ENCODE data around the gene PRIM2. TPM values are rescaled to one million over a fixed set of nuclear protein-coding genes. Genes with fewer than 3 reads are reported as not detected.
"Not testable (repeated sequence)": the region's sequence is repeated elsewhere in the genome, so short reads cannot be mapped to it uniquely, and the experiment has no call there.

Gene PRIM2
- polyA plus RNA-seq, 1 donor (not counting 4 experiments of a cell fraction or from before 2014, with no cell fraction given), result 12.8 TPM

DNA sequence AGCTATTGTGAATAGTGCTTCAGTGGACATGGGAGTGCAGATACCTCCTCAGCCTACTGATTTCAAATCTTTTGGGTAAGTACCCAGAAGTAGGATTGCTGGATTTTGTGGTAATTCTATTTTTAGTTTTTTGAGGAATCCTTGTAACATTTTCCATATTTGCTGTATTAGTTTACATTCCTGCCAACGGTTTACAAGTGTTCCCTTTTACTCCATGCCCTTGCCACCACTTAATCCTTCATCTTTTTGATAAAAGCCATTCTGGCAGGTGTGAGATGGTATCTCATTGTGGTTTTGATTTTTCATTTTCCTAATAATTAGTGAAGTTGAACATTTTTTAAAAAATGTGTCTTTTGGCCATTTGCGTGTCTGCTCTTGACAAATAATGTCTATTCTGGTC lies 125.8 kb downstream of the PRIM2 start:
- H4K20me1 ChIP-seq (ENCODE audit: control insufficient read depth, extremely low read depth, insufficient read depth, low read length); dilution Hi-C loops (cut with MboI; ENCODE audit: extremely low pct_ligation_motif_present, low sequenced_read_pairs); FAIRE-seq; H3K9me3 ChIP-seq (ENCODE audit: control insufficient read depth, low read depth, low read length); H3K4me3 ChIP-seq (ENCODE audit: control insufficient read depth in 2 of 3, extremely low read depth in 1 of 3, insufficient read depth in 2 of 3, low read depth in 1 of 3, low read length in 3 of 3); H3K9ac ChIP-seq (ENCODE audit: control insufficient read depth, extremely low read depth, insufficient read depth, low read length); H2AFZ ChIP-seq (ENCODE audit: control insufficient read depth, low read length); H3K36me3 ChIP-seq (ENCODE audit: control insufficient read depth in 2 of 2, extremely low read depth in 1 of 2, insufficient read depth in 2 of 2, low read length in 2 of 2); DNase-seq (ENCODE audit: low read depth, low spot score); H3K9me1 ChIP-seq (ENCODE audit: control insufficient read depth, extremely low read depth, insufficient read depth, low read length); H3K4me2 ChIP-seq (ENCODE audit: control insufficient read depth, extremely low read depth, insufficient read depth, low read depth, low read length); H3K4me1 ChIP-seq (ENCODE audit: control insufficient read depth, extremely low read depth, insufficient read depth, low read length); H3K27me3 ChIP-seq (ENCODE audit: control insufficient read depth, extremely low read depth, insufficient read depth, low read length); H3K79me2 ChIP-seq (ENCODE audit: control insufficient read depth, insufficient read depth, low read length); H3K27ac ChIP-seq (ENCODE audit: control insufficient read depth, insufficient read depth, low read length): not testable (repeated sequence)

DNA sequence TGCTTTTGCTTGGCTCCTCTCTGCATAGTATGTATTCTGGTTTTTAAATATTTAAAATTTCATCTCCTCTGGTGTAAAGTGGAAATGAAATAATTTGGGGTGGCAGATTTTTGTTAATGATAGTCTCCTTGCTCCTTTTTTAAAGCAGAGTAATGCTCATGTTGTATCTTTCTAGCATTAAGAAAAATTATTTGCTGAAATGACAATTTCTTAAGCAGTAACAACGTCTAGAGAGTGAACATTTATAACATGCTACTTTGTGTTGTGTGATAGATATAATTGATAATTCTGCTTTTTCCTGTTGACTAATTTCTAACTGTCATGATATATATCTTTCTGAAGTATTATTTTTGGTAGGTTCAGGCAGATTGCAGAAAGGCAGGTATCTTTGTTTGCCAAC lies 127.4 kb downstream of the PRIM2 start:
- H3K9me1 ChIP-seq (ENCODE audit: control insufficient read depth, extremely low read depth, insufficient read depth, low read length); dilution Hi-C loops (cut with MboI; ENCODE audit: extremely low pct_ligation_motif_present, low sequenced_read_pairs): not testable (repeated sequence)

DNA sequence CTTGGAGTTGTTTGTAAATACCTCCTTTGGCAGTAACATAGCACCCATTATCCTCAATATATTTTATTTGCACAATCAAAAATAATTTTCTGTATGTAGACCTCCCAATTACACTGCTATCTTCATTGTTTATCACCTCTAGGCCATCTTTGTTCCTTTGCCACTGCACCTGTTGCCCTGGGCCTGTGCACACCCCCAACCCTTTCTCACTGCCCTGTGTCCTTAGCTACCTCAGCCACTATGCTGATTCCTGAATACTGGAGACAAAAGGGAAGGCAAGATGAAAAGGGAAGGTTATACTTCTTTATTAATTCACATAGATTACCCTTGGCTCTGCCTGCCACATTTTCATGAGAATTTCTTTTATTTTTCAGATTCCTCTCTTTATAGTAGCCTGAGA lies 127.9 kb downstream of the PRIM2 start:
- H3K27me3 ChIP-seq (ENCODE audit: control insufficient read depth, extremely low read depth, insufficient read depth, low read length); H3K4me1 ChIP-seq (ENCODE audit: control insufficient read depth, extremely low read depth, insufficient read depth, low read length); H4K20me1 ChIP-seq (ENCODE audit: control insufficient read depth, extremely low read depth, insufficient read depth, low read length); DNase-seq (ENCODE audit: low read depth, low spot score); H3K4me3 ChIP-seq (ENCODE audit: control insufficient read depth in 2 of 3, extremely low read depth in 1 of 3, insufficient read depth in 2 of 3, low read depth in 1 of 3, low read length in 3 of 3); H2AFZ ChIP-seq (ENCODE audit: control insufficient read depth, low read length); dilution Hi-C loops (cut with MboI; ENCODE audit: extremely low pct_ligation_motif_present, low sequenced_read_pairs); H3K9me3 ChIP-seq (ENCODE audit: control insufficient read depth, low read depth, low read length); FAIRE-seq; H3K79me2 ChIP-seq (ENCODE audit: control insufficient read depth, insufficient read depth, low read length); H3K9me1 ChIP-seq (ENCODE audit: control insufficient read depth, extremely low read depth, insufficient read depth, low read length); H3K36me3 ChIP-seq (ENCODE audit: control insufficient read depth in 2 of 2, extremely low read depth in 1 of 2, insufficient read depth in 2 of 2, low read length in 2 of 2); H3K4me2 ChIP-seq (ENCODE audit: control insufficient read depth, extremely low read depth, insufficient read depth, low read depth, low read length); H3K9ac ChIP-seq (ENCODE audit: control insufficient read depth, extremely low read depth, insufficient read depth, low read length); H3K27ac ChIP-seq (ENCODE audit: control insufficient read depth, insufficient read depth, low read length): not testable (repeated sequence)

More for the DNA sequence above, 127.4 kb downstream of the PRIM2 start:
- not testable (repeated sequence) for H3K36me3 ChIP-seq (ENCODE audit: control insufficient read depth in 2 of 2, extremely low read depth in 1 of 2, insufficient read depth in 2 of 2, low read length in 2 of 2); H3K4me2 ChIP-seq (ENCODE audit: control insufficient read depth, extremely low read depth, insufficient read depth, low read depth, low read length); H4K20me1 ChIP-seq (ENCODE audit: control insufficient read depth, extremely low read depth, insufficient read depth, low read length); H3K4me3 ChIP-seq (ENCODE audit: control insufficient read depth in 2 of 3, extremely low read depth in 1 of 3, insufficient read depth in 2 of 3, low read depth in 1 of 3, low read length in 3 of 3); H2AFZ ChIP-seq (ENCODE audit: control insufficient read depth, low read length); FAIRE-seq; H3K79me2 ChIP-seq (ENCODE audit: control insufficient read depth, insufficient read depth, low read length); H3K9me3 ChIP-seq (ENCODE audit: control insufficient read depth, low read depth, low read length); H3K27me3 ChIP-seq (ENCODE audit: control insufficient read depth, extremely low read depth, insufficient read depth, low read length); DNase-seq (ENCODE audit: low read depth, low spot score); H3K4me1 ChIP-seq (ENCODE audit: control insufficient read depth, extremely low read depth, insufficient read depth, low read length); H3K27ac ChIP-seq (ENCODE audit: control insufficient read depth, insufficient read depth, low read length); H3K9ac ChIP-seq (ENCODE audit: control insufficient read depth, extremely low read depth, insufficient read depth, low read length)

DNA sequence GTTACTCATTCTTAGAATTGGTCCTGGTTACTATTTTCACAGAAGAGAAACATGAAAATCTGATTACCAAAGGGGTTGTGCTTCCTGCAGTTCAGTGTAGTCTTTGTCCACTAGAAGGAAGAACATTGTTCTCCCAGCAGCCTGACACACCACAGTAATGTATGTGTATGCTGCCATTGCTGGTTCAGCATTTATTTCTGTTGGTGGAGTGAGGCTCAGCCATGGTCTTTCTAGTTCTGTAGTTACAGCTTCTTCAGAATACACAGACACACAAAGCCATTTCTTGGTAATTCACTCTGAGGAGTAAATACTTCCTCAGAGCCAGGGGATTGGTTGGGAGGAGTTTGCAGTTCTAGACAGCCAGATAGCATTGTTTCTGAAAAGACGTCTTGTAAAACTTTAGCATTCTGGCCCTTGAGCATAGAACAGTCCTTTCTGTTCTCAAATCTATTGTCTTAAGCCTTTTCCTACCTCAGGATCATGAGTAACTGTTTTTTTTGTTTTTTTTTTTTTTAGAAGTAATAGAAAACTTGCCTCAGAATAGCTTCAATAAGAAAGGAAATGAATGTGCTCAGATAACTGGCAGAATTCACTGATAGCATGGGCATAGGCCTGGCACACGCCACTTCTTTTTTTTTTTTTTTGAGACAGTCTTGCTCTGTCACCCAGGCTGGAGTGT lies 128.5 kb downstream of the PRIM2 start:
- H4K20me1 ChIP-seq (ENCODE audit: control insufficient read depth, extremely low read depth, insufficient read depth, low read length); H3K79me2 ChIP-seq (ENCODE audit: control insufficient read depth, insufficient read depth, low read length); H3K4me2 ChIP-seq (ENCODE audit: control insufficient read depth, extremely low read depth, insufficient read depth, low read depth, low read length); H3K36me3 ChIP-seq (ENCODE audit: control insufficient read depth in 2 of 2, extremely low read depth in 1 of 2, insufficient read depth in 2 of 2, low read length in 2 of 2); DNase-seq (ENCODE audit: low read depth, low spot score); H3K9me3 ChIP-seq (ENCODE audit: control insufficient read depth, low read depth, low read length); H3K27me3 ChIP-seq (ENCODE audit: control insufficient read depth, extremely low read depth, insufficient read depth, low read length); FAIRE-seq; H3K4me3 ChIP-seq (ENCODE audit: control insufficient read depth in 2 of 3, extremely low read depth in 1 of 3, insufficient read depth in 2 of 3, low read depth in 1 of 3, low read length in 3 of 3); dilution Hi-C loops (cut with MboI; ENCODE audit: extremely low pct_ligation_motif_present, low sequenced_read_pairs); H3K27ac ChIP-seq (ENCODE audit: control insufficient read depth, insufficient read depth, low read length); H2AFZ ChIP-seq (ENCODE audit: control insufficient read depth, low read length); H3K4me1 ChIP-seq (ENCODE audit: control insufficient read depth, extremely low read depth, insufficient read depth, low read length); H3K9ac ChIP-seq (ENCODE audit: control insufficient read depth, extremely low read depth, insufficient read depth, low read length); H3K9me1 ChIP-seq (ENCODE audit: control insufficient read depth, extremely low read depth, insufficient read depth, low read length): not testable (repeated sequence)

DNA sequence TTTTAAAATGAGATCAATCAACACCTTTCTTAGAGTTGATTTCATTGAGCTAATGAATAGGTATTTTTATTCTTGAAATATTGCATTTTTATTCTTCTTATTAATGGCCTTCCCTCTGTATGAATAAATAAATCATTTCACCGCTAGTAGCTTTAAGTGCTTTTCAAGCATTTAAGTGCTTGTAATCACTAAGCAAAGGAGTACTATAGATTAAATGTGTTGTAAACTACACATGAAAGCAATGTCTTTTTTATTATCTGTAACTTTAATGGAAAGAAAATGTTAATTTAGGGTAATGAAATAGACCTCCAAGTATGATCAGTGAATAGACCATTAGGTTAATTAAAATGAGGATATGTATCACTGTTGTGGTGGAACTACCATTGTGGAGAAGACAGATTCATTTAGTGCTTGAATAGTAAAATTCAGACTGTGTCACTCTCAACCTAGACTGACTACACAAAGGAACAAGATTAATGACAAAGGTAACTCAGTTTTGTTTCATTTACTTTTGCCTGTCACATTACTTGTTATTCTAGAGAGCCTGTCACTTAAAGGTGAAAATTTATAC lies 132.2 kb downstream of the PRIM2 start:
- dilution Hi-C loops (cut with MboI; ENCODE audit: extremely low pct_ligation_motif_present, low sequenced_read_pairs), result not testable (repeated sequence)

More for the DNA sequence above, 132.2 kb downstream of the PRIM2 start:
- H2AFZ ChIP-seq (ENCODE audit: control insufficient read depth, low read length); H3K27ac ChIP-seq (ENCODE audit: control insufficient read depth, insufficient read depth, low read length); H3K27me3 ChIP-seq (ENCODE audit: control insufficient read depth, extremely low read depth, insufficient read depth, low read length); H3K4me2 ChIP-seq (ENCODE audit: control insufficient read depth, extremely low read depth, insufficient read depth, low read depth, low read length); H3K36me3 ChIP-seq (ENCODE audit: control insufficient read depth in 2 of 2, extremely low read depth in 1 of 2, insufficient read depth in 2 of 2, low read length in 2 of 2); H3K9me3 ChIP-seq (ENCODE audit: control insufficient read depth, low read depth, low read length); H3K9me1 ChIP-seq (ENCODE audit: control insufficient read depth, extremely low read depth, insufficient read depth, low read length); H3K4me1 ChIP-seq (ENCODE audit: control insufficient read depth, extremely low read depth, insufficient read depth, low read length); H3K9ac ChIP-seq (ENCODE audit: control insufficient read depth, extremely low read depth, insufficient read depth, low read length); H4K20me1 ChIP-seq (ENCODE audit: control insufficient read depth, extremely low read depth, insufficient read depth, low read length); FAIRE-seq; H3K4me3 ChIP-seq (ENCODE audit: control insufficient read depth in 2 of 3, extremely low read depth in 1 of 3, insufficient read depth in 2 of 3, low read depth in 1 of 3, low read length in 3 of 3); H3K79me2 ChIP-seq (ENCODE audit: control insufficient read depth, insufficient read depth, low read length); DNase-seq (ENCODE audit: low read depth, low spot score): not testable (repeated sequence)

Data from keratinocyte (primary cell).